DOHH2 (cell line): ENCODE measurements around the gene BICC1.

Source experiments
- H3F3A ChIP-seq: fragments of 200-600 bp; sonication (generic), shearing (Covaris generic); 2 replicates; pipeline ENCODE4 v1.6.0; 2016; ENCODE audit warnings: antibody characterized with exemption, mild to moderate bottlenecking; ENCODE audit not compliant: control insufficient read depth, insufficient read depth
- H3K27ac ChIP-seq: fragments of 200-600 bp; sonication (generic); 2 replicates; pipeline ENCODE4 v1.5.1; 2014; ENCODE audit warnings: low read depth, mild to moderate bottlenecking, low read length, moderate library complexity
- H3K27me3 ChIP-seq: fragments of 200-600 bp; sonication (generic); 2 replicates; pipeline ENCODE4 v1.6.1; 2014; ENCODE audit warnings: mild to moderate bottlenecking, low read length, mixed read lengths; ENCODE audit not compliant: control insufficient read depth
- H3K36me3 ChIP-seq: fragments of 200-600 bp; sonication (generic); 2 replicates; pipeline ENCODE4 v1.6.1; 2014; ENCODE audit warnings: mild to moderate bottlenecking, low read length, moderate library complexity, mixed read lengths; ENCODE audit not compliant: control insufficient read depth
- H3K4me1 ChIP-seq: fragments of 200-600 bp; sonication (generic); 2 replicates; pipeline ENCODE4 v1.6.1; 2014; ENCODE audit warnings: mild to moderate bottlenecking, low read length, mixed read lengths; ENCODE audit not compliant: control insufficient read depth
- H3K4me2 ChIP-seq: fragments of 200-600 bp; sonication (generic); 2 replicates; pipeline ENCODE4 v1.6.0; 2014; ENCODE audit warnings: mild to moderate bottlenecking, low read length, moderate library complexity
- H3K4me3 ChIP-seq: fragments of 200-600 bp; sonication (generic); 2 replicates; pipeline ENCODE4 v1.5.1; 2014; ENCODE audit warnings: mild to moderate bottlenecking, low read length, mixed read lengths
- H3K79me2 ChIP-seq: fragments of 200-600 bp; sonication (generic); 2 replicates; pipeline ENCODE4 v1.6.1; 2014; ENCODE audit warnings: mild to moderate bottlenecking, low read length, mixed read lengths; ENCODE audit not compliant: control insufficient read depth
- H3K9me2 ChIP-seq: fragments of 200-600 bp; sonication (generic); replicated peaks from 2 replicates; pipeline ENCODE4 v1.6.1; 2014; ENCODE audit warnings: mild to moderate bottlenecking, low read length, mixed read lengths; ENCODE audit not compliant: control insufficient read depth
- H3K9me3 ChIP-seq: fragments of 200-600 bp; sonication (generic); 2 replicates; pipeline ENCODE4 v1.6.1; 2014; ENCODE audit warnings: antibody characterized with exemption, low read length, mixed read lengths; ENCODE audit not compliant: control insufficient read depth, insufficient read depth
- H4K20me1 ChIP-seq: fragments of 200-600 bp; sonication (generic); 2 replicates; pipeline ENCODE4 v1.6.0; 2014; ENCODE audit warnings: low read depth, mild to moderate bottlenecking, antibody characterized with exemption, low read length, moderate library complexity; ENCODE audit not compliant: control insufficient read depth, insufficient read depth
- EZH2phosphoT487 ChIP-seq: fragments of 200-600 bp; sonication (generic); IDR thresholded peaks from 2 replicates; pipeline ENCODE4 v1.6.1; 2017; ENCODE audit warnings: borderline replicate concordance, mild to moderate bottlenecking, antibody characterized with exemption, low read length, moderate library complexity, mixed read lengths
- TF ChIP-seq, protein P1 (sequence below): fragments of 200-600 bp; sonication (generic); IDR thresholded peaks from one replicate; pipeline ENCODE4 v1.5.1; 2014; ENCODE audit warnings: antibody characterized with exemption, mild to moderate bottlenecking, low read depth, low read length; ENCODE audit not compliant: poor library complexity, severe bottlenecking

BICC1 gene, protein sequence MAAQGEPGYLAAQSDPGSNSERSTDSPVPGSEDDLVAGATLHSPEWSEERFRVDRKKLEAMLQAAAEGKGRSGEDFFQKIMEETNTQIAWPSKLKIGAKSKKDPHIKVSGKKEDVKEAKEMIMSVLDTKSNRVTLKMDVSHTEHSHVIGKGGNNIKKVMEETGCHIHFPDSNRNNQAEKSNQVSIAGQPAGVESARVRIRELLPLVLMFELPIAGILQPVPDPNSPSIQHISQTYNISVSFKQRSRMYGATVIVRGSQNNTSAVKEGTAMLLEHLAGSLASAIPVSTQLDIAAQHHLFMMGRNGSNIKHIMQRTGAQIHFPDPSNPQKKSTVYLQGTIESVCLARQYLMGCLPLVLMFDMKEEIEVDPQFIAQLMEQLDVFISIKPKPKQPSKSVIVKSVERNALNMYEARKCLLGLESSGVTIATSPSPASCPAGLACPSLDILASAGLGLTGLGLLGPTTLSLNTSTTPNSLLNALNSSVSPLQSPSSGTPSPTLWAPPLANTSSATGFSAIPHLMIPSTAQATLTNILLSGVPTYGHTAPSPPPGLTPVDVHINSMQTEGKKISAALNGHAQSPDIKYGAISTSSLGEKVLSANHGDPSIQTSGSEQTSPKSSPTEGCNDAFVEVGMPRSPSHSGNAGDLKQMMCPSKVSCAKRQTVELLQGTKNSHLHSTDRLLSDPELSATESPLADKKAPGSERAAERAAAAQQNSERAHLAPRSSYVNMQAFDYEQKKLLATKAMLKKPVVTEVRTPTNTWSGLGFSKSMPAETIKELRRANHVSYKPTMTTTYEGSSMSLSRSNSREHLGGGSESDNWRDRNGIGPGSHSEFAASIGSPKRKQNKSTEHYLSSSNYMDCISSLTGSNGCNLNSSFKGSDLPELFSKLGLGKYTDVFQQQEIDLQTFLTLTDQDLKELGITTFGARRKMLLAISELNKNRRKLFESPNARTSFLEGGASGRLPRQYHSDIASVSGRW

DNA sequence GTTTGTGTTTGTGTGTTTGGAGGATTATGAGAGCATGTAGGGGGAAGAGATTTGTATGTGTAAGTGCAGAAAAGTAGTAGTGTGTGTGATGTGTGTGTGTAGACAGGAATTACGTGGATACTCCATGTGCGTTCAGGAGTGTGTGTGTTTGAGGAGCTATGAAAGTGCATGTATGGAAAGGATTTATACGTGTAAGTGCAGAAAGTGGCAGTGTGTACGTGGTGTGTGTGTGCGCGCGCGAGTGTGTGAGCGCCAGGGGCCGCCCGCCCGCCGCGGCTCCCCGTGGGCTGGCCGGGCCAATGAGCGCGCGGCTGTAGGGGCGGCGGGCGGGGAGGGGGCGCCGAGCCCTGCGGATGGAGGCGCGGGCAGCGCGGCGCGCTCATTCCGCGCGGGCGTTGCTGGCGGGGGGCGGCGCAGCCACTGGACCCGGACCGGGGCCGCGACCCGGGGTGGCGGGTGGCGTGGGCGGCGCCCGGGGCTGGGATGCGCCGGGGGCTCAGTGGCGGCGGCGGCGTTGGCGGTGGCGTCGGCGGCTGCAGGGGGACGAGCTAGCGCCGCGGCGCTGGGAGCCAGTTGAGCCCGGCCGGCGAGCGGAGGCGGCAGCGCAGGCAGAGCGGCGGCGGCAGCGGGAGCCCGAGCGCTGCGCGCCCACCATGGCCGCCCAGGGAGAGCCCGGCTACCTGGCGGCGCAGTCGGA lies at the start of gene BICC1:
TSS of gene BICC1 (plus strand) at position 382 of the 697 bp plus-strand sequence. CDS start at position 654, 272 bp downstream.
- H3K4me3 ChIP-seq = no peak within 1 kb of the TSS
- no peaks in the 10 kb centered on the region for H3K36me3 ChIP-seq
- H3K27me3 ChIP-seq = peaks cover 14% of the 10 kb centered on the region
- H3F3A ChIP-seq = no peaks in the 10 kb centered on the region
- H3K27ac ChIP-seq = no peak within 1 kb of the TSS
- TF ChIP-seq, protein P1, sequence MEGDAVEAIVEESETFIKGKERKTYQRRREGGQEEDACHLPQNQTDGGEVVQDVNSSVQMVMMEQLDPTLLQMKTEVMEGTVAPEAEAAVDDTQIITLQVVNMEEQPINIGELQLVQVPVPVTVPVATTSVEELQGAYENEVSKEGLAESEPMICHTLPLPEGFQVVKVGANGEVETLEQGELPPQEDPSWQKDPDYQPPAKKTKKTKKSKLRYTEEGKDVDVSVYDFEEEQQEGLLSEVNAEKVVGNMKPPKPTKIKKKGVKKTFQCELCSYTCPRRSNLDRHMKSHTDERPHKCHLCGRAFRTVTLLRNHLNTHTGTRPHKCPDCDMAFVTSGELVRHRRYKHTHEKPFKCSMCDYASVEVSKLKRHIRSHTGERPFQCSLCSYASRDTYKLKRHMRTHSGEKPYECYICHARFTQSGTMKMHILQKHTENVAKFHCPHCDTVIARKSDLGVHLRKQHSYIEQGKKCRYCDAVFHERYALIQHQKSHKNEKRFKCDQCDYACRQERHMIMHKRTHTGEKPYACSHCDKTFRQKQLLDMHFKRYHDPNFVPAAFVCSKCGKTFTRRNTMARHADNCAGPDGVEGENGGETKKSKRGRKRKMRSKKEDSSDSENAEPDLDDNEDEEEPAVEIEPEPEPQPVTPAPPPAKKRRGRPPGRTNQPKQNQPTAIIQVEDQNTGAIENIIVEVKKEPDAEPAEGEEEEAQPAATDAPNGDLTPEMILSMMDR = no peak
- no peak for TF ChIP-seq EZH2phosphoT487
- H3K9me2 ChIP-seq = no peaks in the 10 kb centered on the region
- no peaks in the 10 kb centered on the region for H4K20me1 ChIP-seq
- no peaks in the 10 kb centered on the region for H3K4me1 ChIP-seq
- H3K79me2 ChIP-seq = no peaks in the 10 kb centered on the region
- H3K9me3 ChIP-seq = peaks cover 4% of the 10 kb centered on the region; the same call in 1 of the 2 replicates
- no peak within 1 kb of the TSS for H3K4me2 ChIP-seq

DNA sequence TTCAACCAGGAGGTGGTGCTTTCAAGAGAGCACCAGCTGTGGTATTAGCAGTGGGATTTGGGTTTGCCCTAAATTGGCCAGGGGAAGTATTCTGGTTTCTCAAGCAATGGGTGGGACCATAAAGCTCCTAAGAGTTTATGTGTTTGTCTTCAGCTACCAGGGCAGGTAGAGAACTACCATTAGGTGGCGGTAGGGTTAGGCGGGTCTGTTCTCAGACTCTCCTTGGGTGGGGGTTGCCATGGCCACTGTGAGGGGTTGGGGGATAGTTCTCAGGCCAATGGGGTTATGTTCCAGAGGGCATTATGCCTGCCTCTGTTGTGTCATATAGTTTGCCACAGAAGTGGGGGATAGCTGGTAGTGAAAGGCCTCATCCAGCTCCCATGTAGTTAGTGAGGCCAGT lies 47.7 kb upstream of the BICC1 start:
- Histone ChIP-seq H3F3A (no peaks in the 10 kb centered on the region), H3K27ac (no peak overlapping the region), H3K9me2 (no peaks in the 10 kb centered on the region), H3K27me3 (0 out of 2 replicates have a peak, but pooled peaks cover 3% of the 10 kb centered on the region), H3K36me3 (no peaks in the 10 kb centered on the region), H3K4me1 (no peaks in the 10 kb centered on the region), H3K79me2 (no peaks in the 10 kb centered on the region), H3K4me2 (no peak overlapping the region), H4K20me1 (no peaks in the 10 kb centered on the region), H3K9me3 (no peaks in the 10 kb centered on the region), H3K4me3 (no peak overlapping the region)
- TF ChIP-seq EZH2phosphoT487 = no peak
- TF ChIP-seq, protein P1 = no peak

DNA sequence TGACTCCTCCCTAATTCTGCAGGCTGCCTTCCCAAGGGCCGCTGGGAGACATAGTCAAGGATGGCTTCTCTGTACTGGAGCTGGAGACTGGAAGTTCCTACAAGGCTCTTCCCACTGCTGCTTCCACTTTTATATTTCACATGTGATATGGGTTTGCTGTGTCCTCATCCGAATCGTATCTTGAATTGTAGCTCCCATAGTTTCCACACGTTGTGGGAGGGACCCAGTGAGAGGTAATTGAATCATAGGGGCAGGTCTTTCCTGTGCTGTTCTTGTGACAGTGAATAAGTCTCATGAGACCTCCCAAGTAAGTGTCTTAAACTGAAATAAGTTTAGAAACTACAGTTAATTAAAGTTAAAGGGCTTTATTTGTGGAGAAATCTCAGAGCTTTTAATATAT lies 47.0 kb upstream of the BICC1 start:
- no peaks in the 10 kb centered on the region for H4K20me1 ChIP-seq
- no peaks in the 10 kb centered on the region for H3K4me1 ChIP-seq
- TF ChIP-seq, protein P1 = no peak
- no peak for TF ChIP-seq EZH2phosphoT487
- H3K79me2 ChIP-seq = no peaks in the 10 kb centered on the region
- no peaks in the 10 kb centered on the region for H3K9me2 ChIP-seq
- no peaks in the 10 kb centered on the region for H3F3A ChIP-seq
- H3K27me3 ChIP-seq = 0 out of 2 replicates have a peak, but pooled peaks cover 3% of the 10 kb centered on the region
- no peaks in the 10 kb centered on the region for H3K36me3 ChIP-seq
- H3K4me3 ChIP-seq = no peak overlapping the region
- no peaks in the 10 kb centered on the region for H3K9me3 ChIP-seq
- H3K27ac ChIP-seq = no peak overlapping the region
- H3K4me2 ChIP-seq = no peak overlapping the region
